D721Med (cell line): ENCODE data around the gene OR10G2.

ENCODE experiments used
- DNase-seq: peaks from one replicate; pipeline ENCODE4 v3.0.0; 2011; ENCODE audit warnings: low spot score; ENCODE audit not compliant: insufficient read length
- FAIRE-seq: peaks from 2 replicates; lab custom pipeline; 2011; peaks lifted over from hg19 to GRCh38; lab: Jason Lieb, UNC
- TF ChIP-seq, protein P1 (sequence below): IDR thresholded peaks from 2 replicates; pipeline ENCODE4 v1.5.1; 2012; ENCODE audit warnings: mild to moderate bottlenecking, control low read depth; ENCODE audit not compliant: insufficient read depth; ENCODE audit errors: missing control alignments

Gene OR10G2, protein sequence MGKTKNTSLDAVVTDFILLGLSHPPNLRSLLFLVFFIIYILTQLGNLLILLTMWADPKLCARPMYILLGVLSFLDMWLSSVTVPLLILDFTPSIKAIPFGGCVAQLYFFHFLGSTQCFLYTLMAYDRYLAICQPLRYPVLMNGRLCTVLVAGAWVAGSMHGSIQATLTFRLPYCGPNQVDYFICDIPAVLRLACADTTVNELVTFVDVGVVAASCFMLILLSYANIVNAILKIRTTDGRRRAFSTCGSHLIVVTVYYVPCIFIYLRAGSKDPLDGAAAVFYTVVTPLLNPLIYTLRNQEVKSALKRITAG

DNA sequence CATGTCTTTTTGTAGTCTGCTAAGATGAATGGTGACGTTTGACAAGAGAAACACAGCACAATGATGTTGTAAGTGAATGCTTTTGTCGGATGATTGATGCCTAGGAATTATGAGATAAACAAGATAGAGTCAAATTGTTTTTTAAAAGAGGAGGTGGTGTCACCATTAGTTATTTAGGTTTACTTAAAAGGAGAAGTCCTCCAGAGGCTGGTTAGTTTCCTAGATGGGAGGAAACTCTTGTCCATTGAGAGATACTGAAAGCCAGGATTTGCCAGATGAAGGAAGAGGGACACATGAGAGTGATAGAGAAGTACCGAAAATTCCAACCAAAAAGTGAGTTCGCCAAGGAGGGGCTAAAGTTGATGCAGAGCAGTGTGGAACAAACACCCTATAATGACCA lies at the start of gene OR10G2:
OR10G2 (minus strand) TSS at position 101 of the 400 bp plus-strand sequence; CDS start at position 3, 98 bp downstream.
- FAIRE-seq (no peak), DNase-seq (no peak)
- TF ChIP-seq, protein P1, sequence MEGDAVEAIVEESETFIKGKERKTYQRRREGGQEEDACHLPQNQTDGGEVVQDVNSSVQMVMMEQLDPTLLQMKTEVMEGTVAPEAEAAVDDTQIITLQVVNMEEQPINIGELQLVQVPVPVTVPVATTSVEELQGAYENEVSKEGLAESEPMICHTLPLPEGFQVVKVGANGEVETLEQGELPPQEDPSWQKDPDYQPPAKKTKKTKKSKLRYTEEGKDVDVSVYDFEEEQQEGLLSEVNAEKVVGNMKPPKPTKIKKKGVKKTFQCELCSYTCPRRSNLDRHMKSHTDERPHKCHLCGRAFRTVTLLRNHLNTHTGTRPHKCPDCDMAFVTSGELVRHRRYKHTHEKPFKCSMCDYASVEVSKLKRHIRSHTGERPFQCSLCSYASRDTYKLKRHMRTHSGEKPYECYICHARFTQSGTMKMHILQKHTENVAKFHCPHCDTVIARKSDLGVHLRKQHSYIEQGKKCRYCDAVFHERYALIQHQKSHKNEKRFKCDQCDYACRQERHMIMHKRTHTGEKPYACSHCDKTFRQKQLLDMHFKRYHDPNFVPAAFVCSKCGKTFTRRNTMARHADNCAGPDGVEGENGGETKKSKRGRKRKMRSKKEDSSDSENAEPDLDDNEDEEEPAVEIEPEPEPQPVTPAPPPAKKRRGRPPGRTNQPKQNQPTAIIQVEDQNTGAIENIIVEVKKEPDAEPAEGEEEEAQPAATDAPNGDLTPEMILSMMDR = no peak

DNA sequence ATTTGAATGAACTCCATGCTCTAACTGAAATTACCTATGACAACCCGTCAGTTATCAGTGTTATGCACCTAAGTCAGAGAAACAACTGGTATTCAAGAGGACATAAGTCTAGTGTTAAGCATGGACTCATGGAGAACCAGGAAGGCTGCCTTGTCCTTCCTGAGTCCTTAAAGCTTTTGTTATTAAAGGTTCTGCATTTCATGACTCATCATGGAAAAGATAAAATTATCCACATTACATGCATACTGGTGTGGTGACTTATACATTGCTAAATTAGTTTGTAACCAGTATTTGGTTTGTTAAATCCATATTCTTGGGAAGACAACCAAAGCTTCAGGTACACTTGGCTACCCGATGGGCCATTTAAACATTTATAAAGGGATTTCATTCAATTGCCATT lies 45.3 kb upstream of the OR10G2 start:
- TF ChIP-seq, protein P1 = no peak
- DNase-seq = no peak
- no peak for FAIRE-seq

DNA sequence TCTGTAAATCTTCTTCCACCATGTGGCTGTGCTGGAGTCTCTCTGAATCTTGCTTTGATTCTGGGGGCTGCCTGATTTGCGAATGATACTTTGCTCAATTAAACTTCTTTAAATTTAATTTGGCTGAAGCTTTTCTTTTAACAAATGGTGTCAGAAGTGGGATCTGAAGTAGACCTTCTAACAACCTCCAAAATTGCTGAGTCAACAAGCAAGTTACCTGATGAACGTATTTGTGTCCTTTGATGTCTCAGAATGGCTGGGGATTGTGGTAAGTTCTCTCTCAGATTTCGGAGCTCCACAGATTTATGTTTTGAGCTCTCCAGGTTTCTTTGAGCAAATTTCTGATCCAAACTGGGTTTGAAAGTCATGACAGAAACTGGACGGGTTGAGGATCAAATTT lies 40.8 kb upstream of the OR10G2 start:
- DNase-seq (no peak), FAIRE-seq (no peak)
- TF ChIP-seq, protein P1 = no peak

DNA sequence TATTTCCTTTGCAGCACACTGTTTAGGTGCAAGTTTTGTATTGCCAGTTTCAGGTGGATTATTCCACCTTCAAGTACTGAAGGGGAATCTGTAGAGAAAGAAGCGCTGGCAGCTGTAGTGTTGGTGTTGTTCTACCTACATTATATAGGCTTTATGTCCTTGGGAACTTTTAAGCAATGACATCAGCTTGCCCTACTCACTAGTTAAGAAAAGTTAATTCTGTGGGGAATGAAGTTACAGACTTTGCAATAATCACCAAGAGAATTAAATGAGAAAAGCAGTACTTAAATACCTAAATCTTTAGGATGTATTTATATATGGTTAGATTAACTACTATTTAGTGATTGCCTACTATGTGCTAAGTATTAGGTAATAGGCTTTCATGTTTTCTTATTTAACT lies 39.0 kb upstream of the OR10G2 start, which contains the start of gene OR4E1:
OR4E1 (minus strand) TSS at position 101 of the 400 bp plus-strand sequence. CDS start 2,883 bp downstream, outside the sequence.
- DNase-seq = no peak
- FAIRE-seq = no peak
- TF ChIP-seq, protein P1 = no peak

DNA sequence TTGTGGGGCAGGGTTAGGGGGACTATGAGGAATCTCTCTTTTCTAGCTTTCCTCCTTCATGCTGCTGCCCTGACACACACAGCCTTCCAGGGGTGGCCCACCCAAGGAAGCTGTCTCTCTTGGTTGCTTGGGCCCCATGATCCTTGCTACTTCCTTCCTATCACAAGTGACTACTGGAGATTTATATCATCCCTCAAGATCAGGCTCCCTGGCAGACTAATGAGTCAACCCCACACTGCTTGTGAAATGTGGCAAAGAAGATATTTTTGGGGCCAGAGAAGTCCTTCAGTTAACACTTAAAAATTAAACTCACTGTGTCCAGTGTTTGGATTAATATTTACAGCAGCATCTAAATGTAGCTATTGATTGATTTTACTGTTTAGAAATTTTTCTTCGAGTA lies 37.4 kb upstream of the OR10G2 start:
- TF ChIP-seq, protein P1 = no peak
- DNase-seq (no peak), FAIRE-seq (no peak)

DNA sequence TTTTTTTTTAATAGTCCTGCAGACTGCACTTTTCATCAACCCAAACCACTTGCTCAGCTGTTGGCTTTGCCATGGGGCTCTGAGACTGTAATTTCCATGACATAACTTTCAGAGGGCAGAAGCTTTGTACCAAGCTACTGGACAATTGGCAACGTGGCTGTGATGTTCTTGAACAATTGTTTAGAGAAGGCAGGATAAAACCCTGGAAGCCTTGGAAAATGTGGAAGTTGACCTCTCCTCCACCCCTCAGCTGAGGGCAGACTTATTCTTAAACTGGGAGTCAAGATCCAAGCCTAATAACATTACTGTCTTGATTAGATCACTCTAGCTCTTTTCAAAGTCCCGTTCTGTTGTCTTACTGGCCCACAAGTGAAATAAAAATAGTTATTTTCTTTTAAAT lies 36.6 kb upstream of the OR10G2 start:
- TF ChIP-seq, protein P1 = no peak
- FAIRE-seq (no peak), DNase-seq (no peak)

DNA sequence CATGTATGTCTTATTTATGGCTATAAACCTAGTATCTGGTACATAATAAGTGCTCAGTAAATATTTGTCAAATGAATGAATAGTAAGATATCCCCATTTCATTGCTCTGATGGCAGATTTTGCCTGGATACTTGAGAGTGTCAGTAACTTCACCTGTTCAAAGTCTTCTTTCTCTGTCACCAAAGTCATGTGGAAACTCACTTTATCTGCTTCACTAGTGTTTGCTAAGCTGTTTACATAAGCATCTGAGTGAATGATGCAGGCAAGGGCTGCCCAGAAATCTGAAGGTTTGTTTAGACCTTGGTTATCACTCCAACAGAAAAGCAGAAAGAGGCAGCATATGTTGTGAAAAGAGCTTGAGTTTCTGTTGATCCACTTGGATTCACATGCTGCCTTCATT lies 34.5 kb upstream of the OR10G2 start:
- FAIRE-seq = no peak
- TF ChIP-seq, protein P1 = no peak
- DNase-seq = no peak
